GM12878 (cell line): ENCODE results near the gene ZBED3. TPM values are rescaled to one million over a fixed set of nuclear protein-coding genes. Genes with fewer than 3 reads are reported as not detected.
A peak's percentile ranks its signal among the peaks of the same experiment; 100 is the strongest.

Experiments used
- ATAC-seq: fragments of 200-7000 bp; cut with Tn5 transposase; 3 replicates; pipeline ENCODE4 v1.9.1; 2020; ENCODE audit warnings: mild to moderate bottlenecking, moderate library complexity
- BruUV-seq: library from RNA; stranded (reverse); fragments of 400-500 nt; replicated peaks from 2 replicates; lab custom pipeline; 2021; lab: Mats Ljungman, UMichigan
- CTCF ChIA-PET: fragments of 300-600 bp; sonication (Branson Sonifier 250); formaldehyde crosslinking; extraction: SDS; loops from one replicate; lab custom pipeline; 2021; ENCODE audit warnings: inconsistent platforms; lab: Yijun Ruan, JAX
- POLR2A ChIA-PET: fragments of 350-600 bp; formaldehyde crosslinking; extraction: SDS; loops from one replicate; lab custom pipeline; 2021; ENCODE audit warnings: inconsistent platforms; lab: Charles Lee
- RAD21 ChIA-PET: fragments of 300-600 bp; sonication (Branson Sonifier 250); formaldehyde crosslinking; loops from one replicate; lab custom pipeline; 2023; ENCODE audit warnings: antibody characterized with exemption; ENCODE audit not compliant: unreplicated experiment; lab: Charles Lee
- SMC1A ChIA-PET: fragments of 300-600 bp; sonication (Branson Sonifier 250); formaldehyde crosslinking; loops from one replicate; lab custom pipeline; 2023; ENCODE audit not compliant: unreplicated experiment, uncharacterized antibody; lab: Charles Lee
- DNase-seq: peaks from one replicate; pipeline ENCODE4 v3.0.0-alpha.2; 2011; ENCODE audit warnings: low read depth, low spot score
- FAIRE-seq: peaks from 3 replicates; lab custom pipeline; 2011; peaks lifted over from hg19 to GRCh38; lab: Jason Lieb, UNC
- H2AFZ ChIP-seq: 2 replicates; pipeline ENCODE4 v1.6.0; 2011; ENCODE audit warnings: low read depth, low read length, control low read depth; ENCODE audit not compliant: control insufficient read depth
- H3K27ac ChIP-seq: 2 replicates; pipeline ENCODE4 v1.5.1; 2011; ENCODE audit warnings: control low read depth; ENCODE audit not compliant: control insufficient read depth, insufficient read depth
- H3K27me3 ChIP-seq, 2 experiments: replicated peaks in 1 of 2; 2 replicates each; pipeline versions ENCODE4 v1.6.0 to v1.6.1; 2011; ENCODE audit warnings: low read length in 1 of 2; ENCODE audit not compliant: control insufficient read depth in 2 of 2, insufficient read depth in 2 of 2
- H3K36me3 ChIP-seq, 2 experiments: 2 replicates each; pipeline ENCODE4 v1.5.1; 2011; ENCODE audit warnings: low read length in 1 of 2; ENCODE audit not compliant: control insufficient read depth in 2 of 2, insufficient read depth in 2 of 2
- H3K4me1 ChIP-seq: 2 replicates; pipeline ENCODE4 v1.6.1; 2011; ENCODE audit warnings: mild to moderate bottlenecking, low read length, moderate library complexity, mixed read lengths; ENCODE audit not compliant: control insufficient read depth, insufficient read depth
- H3K4me2 ChIP-seq: 2 replicates; pipeline ENCODE4 v1.6.0; 2011; ENCODE audit warnings: control low read depth; ENCODE audit not compliant: control insufficient read depth, insufficient read depth
- H3K4me3 ChIP-seq: fragments of 200-600 bp; sonication (generic); 2 replicates; pipeline ENCODE4 v1.5.1; 2016
- H3K79me2 ChIP-seq: 2 replicates; pipeline ENCODE4 v1.6.0; 2011; ENCODE audit warnings: low read length; ENCODE audit not compliant: control insufficient read depth, insufficient read depth
- H3K9ac ChIP-seq: 2 replicates; pipeline ENCODE4 v1.8.0; 2011; ENCODE audit warnings: low read length, control low read depth, mixed read lengths; ENCODE audit not compliant: control insufficient read depth, insufficient read depth
- H3K9me3 ChIP-seq: replicated peaks from 3 replicates; pipeline ENCODE4 v1.5.1; 2011; ENCODE audit warnings: mild to moderate bottlenecking, low read length; ENCODE audit not compliant: control insufficient read depth, insufficient read depth
- H4K20me1 ChIP-seq: 2 replicates; pipeline ENCODE4 v1.6.0; 2011; ENCODE audit not compliant: control insufficient read depth, insufficient read depth
- IKZF1 ChIP-seq: fragments of 450-650 bp; conservative IDR thresholded peaks from 2 replicates; pipeline ENCODE4 v1.6.1; 2017; ENCODE audit warnings: antibody characterized with exemption, mild to moderate bottlenecking
- LARP7 ChIP-seq: fragments of 450-650 bp; IDR thresholded peaks from 2 replicates; pipeline ENCODE4 v1.6.1; 2017; ENCODE audit warnings: mild to moderate bottlenecking
- NFYA ChIP-seq: IDR thresholded peaks from 2 replicates; pipeline ENCODE4 v1.6.1; 2011; ENCODE audit warnings: low read depth, mild to moderate bottlenecking, low read length, improper control_type of control experiment, borderline replicate concordance
- RELA ChIP-seq: fragments of 450-650 bp; IDR thresholded peaks from 2 replicates; pipeline ENCODE4 v1.8.0; 2014; ENCODE audit warnings: borderline replicate concordance; ENCODE audit not compliant: partially characterized antibody
- SPI1 ChIP-seq: IDR thresholded peaks from 2 replicates; pipeline ENCODE4 v1.6.1; 2011; ENCODE audit warnings: low read depth, mild to moderate bottlenecking, low read length, moderate library complexity, borderline replicate concordance; ENCODE audit not compliant: insufficient read depth
- TARDBP ChIP-seq: IDR thresholded peaks from 2 replicates; pipeline ENCODE4 v1.6.1; 2016; ENCODE audit warnings: borderline replicate concordance
- ZNF217 ChIP-seq: fragments of 450-650 bp; IDR thresholded peaks from 2 replicates; pipeline ENCODE4 v1.6.1; 2017; ENCODE audit warnings: antibody characterized with exemption, mild to moderate bottlenecking
- WGBS: methylation state at CpG from one replicate; pipeline ENCODE4 v1.1.6; 2016; ENCODE audit warnings: low lambda C conversion rate; ENCODE audit not compliant: insufficient replicate concordance, insufficient coverage; ENCODE audit errors: missing lambda C conversion rate; 5-methylcytosine and 5-hydroxymethylcytosine counted together
- in situ Hi-C: fragments of 300-500 bp; cut with MboI; formaldehyde crosslinking; loops from 9 replicates; pipeline ENCODE4 v1.14.3; 2018; ENCODE audit warnings: mixed read lengths
- intact Hi-C: fragments of 100-400 bp; cut with micrococcal nuclease; formaldehyde crosslinking; loops from one replicate; pipeline ENCODE4 v1.14.2; 2022; ENCODE audit not compliant: unreplicated experiment
- polyA plus RNA-seq, 11 experiments: library from polyadenylated mRNA; depleted of rRNA in 4 of 11; unstranded in 6 of 11; stranded (reverse) in 5 of 11; fragments of >200 nt; fragmentation: Nextera tagmentation in 4 of 11; fragmentation: Illumina TruSeq in 1 of 11; extraction: Ambion mirVana in 4 of 11; extraction: Trizol in 1 of 11; gene quantifications; 1 replicate in 1 of 11; 2 replicates in 10 of 11; pipeline versions ENCODE4 v1.2.1 to v1.2.3, GENCODE V29; 2011 to 2016; ENCODE audit warnings: inconsistent platforms in 2 of 11, missing spikeins in 2 of 11, low read depth in 1 of 11
- total RNA-seq, 4 experiments: library from RNA; depleted of rRNA in 3 of 4; stranded (reverse); fragments of >200 nt in 3 of 4; fragmentation: Illumina TruSeq in 1 of 4; extraction: Trizol in 1 of 4; gene quantifications; 2 replicates each; pipeline versions ENCODE4 v1.2.1 to v1.2.3, GENCODE V29; 2013 to 2021
- TF ChIP-seq, protein P1 (sequence below): fragments of 450-650 bp; formaldehyde crosslinking; IDR thresholded peaks from 2 replicates; pipeline ENCODE4 v1.4.0; 2022; ENCODE audit warnings: mild to moderate bottlenecking, moderate library complexity

The ZBED3 gene
- total and polyA plus RNA-seq, 10 of the 15 experiments (the other 5 are each of a cell fraction or from before 2014, with no cell fraction given) = 1.0 to 16.9 (median 2.5) TPM

DNA sequence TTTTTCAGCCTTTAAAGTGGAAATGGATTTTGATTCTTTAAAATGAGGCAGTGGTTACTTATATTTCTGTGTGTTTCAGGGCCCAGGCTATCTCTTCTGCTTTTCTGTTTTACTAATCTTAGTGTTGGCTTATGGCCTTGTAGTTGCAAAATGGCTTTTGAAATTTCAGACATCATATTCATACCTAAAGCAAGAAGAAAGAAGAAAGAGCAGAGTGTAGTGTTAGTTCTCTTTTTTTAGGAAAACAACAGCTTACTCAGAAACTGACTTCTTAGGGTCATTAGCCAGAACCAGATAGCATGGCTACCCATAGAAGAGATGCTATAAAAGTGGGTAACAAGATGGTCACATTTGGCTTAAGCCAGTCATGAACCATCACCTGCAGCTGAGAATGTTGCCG is 20.9 kb downstream of the ZBED3 start:
- Histone ChIP-seq H2AFZ (no peak overlapping the region), H4K20me1 (no peaks in the 10 kb centered on the region), H3K27me3 (no peaks in the 10 kb centered on the region), H3K4me3 (no peak overlapping the region), H3K36me3 (peaks cover 0 to 8% of the 10 kb centered on the region in 2 experiments; a peak in 1 of 4 replicates), H3K9me3 (no peaks in the 10 kb centered on the region; the same call in 2 of the 3 replicates), H3K9ac (no peak overlapping the region), H3K79me2 (no peaks in the 10 kb centered on the region), H3K27ac (no peak overlapping the region), H3K4me1 (peaks cover 10% of the 10 kb centered on the region; the same call in 1 of the 2 replicates), H3K4me2 (no peak overlapping the region)
- in situ Hi-C loops (no loop called here), intact Hi-C loops (no loop called here)
- DNase-seq (no peak), FAIRE-seq (peak; percentile 13), ATAC-seq (peak; percentile 73)
- SMC1A ChIA-PET = interaction anchor here (1.7 to 2.0 kb wide), 2 partner anchors 15 to 20 kb away, joined by 4 read pairs; no protein-coding TSS in a partner anchor
- RAD21 ChIA-PET = interaction anchor here (1.0 kb wide), 1 partner anchor 291 kb away, joined by 3 read pairs; no protein-coding TSS in a partner anchor
- WGBS = 15% methylated on average over 1 of the region's 1 CpG
- no TSS peak for BruUV-seq
- POLR2A ChIA-PET = no interaction called here
- CTCF ChIA-PET = interaction anchor here (1.3 kb wide), 1 partner anchor 370 kb away, joined by 3 read pairs; no protein-coding TSS in a partner anchor
- TF ChIP-seq, protein P1, sequence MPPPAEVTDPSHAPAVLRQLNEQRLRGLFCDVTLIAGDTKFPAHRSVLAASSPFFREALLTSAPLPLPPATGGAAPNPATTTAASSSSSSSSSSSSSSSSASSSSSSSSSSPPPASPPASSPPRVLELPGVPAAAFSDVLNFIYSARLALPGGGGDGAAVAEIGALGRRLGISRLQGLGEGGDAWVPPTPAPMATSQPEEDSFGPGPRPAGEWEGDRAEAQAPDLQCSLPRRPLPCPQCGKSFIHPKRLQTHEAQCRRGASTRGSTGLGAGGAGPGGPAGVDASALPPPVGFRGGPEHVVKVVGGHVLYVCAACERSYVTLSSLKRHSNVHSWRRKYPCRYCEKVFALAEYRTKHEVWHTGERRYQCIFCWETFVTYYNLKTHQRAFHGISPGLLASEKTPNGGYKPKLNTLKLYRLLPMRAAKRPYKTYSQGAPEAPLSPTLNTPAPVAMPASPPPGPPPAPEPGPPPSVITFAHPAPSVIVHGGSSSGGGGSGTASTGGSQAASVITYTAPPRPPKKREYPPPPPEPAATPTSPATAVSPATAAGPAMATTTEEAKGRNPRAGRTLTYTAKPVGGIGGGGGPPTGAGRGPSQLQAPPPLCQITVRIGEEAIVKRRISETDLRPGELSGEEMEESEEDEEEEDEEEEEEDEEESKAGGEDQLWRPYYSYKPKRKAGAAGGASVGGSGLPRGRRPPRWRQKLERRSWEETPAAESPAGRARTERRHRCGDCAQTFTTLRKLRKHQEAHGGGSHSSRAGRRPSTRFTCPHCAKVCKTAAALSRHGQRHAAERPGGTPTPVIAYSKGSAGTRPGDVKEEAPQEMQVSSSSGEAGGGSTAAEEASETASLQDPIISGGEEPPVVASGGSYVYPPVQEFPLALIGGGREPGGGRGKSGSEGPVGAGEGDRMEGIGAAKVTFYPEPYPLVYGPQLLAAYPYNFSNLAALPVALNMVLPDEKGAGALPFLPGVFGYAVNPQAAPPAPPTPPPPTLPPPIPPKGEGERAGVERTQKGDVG = no peak
- no peak for TF ChIP-seq TARDBP
- no peak for TF ChIP-seq IKZF1
- TF ChIP-seq NFYA = no peak
- TF ChIP-seq ZNF217 = no peak
- TF ChIP-seq LARP7 = no peak
- 0 out of 2 replicates have a peak, but pooled peaks have one; percentile 12 for TF ChIP-seq SPI1
- TF ChIP-seq RELA = no peak
